ENCODE measurements around the gene ARF1. TPM values are rescaled to one million over a fixed set of nuclear protein-coding genes. Genes with fewer than 3 reads are reported as not detected.

ARF1 gene
- total RNA-seq, 1 donor from 2014 or later, result 152 TPM

DNA sequence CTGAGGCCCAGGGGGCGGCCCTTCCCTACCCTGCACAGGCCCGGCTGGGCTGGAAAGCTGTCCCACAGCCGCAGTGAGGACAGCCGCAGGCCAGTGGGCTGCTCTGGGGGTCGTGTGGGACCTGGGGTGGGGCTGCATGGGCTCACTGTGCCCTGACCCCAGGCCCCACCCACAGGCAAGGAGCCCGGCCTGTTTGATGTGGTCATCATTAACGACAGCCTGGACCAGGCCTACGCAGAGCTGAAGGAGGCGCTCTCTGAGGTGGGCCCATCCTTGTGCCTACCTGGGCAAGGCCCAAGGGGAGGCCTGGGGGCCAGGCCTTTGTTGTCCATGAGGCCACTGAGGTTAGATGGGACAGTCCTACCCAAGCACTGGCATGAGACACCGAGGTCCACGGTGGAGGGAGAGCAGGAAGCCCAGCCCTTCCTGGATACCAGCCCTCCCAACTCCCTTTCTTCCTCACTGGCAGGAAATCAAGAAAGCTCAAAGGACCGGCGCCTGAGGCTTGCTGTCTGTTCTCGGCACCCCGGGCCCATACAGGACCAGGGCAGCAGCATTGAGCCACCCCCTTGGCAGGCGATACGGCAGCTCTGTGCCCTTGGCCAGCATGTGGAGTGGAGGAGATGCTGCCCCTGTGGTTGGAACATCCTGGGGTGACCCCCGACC lies 65.8 kb downstream of the ARF1 start:
- DNase-seq, result no peak

Small RNAs within 50 kb of the gene (small RNA-seq; reads per million reads assigned to genes)
- gene AL359510.1 (ENCODE audit: low replicate concordance), result not detected

Other genes with a start within 250 kb of the ARF1 start
- 14.6 TPM for gene WNT9A, start 134.8 kb upstream of the ARF1 start, total RNA-seq
- gene WNT3A, start 75.7 kb upstream of the ARF1 start, total RNA-seq, result 1.6 TPM
- 12.1 TPM for gene C1orf35, start 20.6 kb downstream of the ARF1 start, total RNA-seq
- 28.7 TPM for gene MRPL55, start 26.6 kb downstream of the ARF1 start, total RNA-seq
- 156 TPM for gene GUK1, start 57.6 kb downstream of the ARF1 start, total RNA-seq
- gene GJC2, start 67.2 kb downstream of the ARF1 start, total RNA-seq, result 5.5 TPM
- 11.4 TPM for gene IBA57, start 83.1 kb downstream of the ARF1 start, total RNA-seq
- 640 TPM for gene OBSCN, start 125.3 kb downstream of the ARF1 start, total RNA-seq